GM18868 (cell line): ENCODE results near the gene TGFBI.

Source experiments
- ATAC-seq: cut with Tn5 transposase; IDR thresholded peaks from one replicate; pipeline ENCODE4 v1.9.1; 2021; ENCODE audit warnings: mild to moderate bottlenecking, moderate library complexity; ENCODE audit not compliant: unreplicated experiment

TGFBI gene

DNA sequence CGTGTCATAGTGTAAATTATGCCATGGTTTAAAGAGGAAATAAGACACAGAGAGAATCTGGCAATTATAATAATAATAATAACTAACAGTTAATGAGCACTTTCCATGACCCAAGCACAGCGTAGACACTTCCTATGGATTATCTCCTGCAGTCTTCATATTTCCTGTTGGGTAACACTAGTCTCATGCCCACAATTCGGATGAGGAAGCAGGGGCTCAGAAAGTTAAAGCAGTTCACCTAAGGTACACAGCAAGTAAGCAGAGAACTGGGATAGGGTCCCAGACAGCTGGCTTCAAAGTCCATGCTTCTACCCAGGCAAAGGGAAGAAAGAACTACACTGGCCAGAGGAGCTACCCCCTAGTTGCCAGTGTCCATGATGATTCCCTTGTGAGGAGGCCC, 27.9 kb upstream of the TGFBI start:
- no peak for ATAC-seq

DNA sequence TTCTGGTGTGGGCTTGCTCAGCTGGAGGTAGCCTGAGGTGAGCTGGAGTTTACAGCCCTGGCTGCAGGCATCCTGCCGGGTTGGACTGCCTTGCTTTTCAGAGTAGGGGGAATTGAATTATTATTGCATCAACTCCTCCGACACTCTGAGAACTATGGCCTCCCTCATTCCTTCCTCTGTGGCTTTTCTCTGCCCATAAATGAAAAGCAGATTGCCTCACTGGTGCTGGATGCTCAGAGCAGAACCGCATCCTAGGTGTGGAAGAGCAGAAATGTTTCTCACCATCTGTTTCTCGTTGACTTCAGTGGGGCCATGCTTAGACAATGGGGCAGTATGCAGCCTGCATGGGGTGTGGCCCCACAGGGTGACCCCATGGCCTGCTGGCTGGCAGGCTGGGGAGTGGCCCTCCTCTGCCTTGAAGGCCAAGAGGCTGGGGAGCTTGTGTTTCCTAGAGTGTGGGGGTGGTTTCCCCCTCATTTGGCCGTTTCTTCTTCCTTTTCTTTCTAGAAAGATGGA, 27.3 kb upstream of the TGFBI start:
- no peak for ATAC-seq

DNA sequence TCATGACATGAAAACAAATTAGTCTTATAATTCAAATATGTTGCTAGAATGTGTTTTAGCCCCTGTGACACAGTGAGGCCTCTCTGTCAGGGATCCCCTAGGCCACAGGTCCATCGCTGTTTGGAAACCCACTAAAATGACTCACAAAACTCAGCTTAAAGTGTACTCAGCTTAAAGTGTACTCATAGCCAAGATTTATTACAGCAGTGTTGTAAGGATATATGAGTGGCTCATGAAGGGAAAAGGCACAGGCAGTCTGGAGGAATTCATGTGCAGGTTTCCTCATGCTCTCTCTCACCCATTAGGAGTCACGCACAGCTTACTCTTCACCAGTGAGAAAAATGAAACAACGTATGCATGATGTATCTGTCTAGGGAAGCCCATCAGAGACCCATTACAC, 24.4 kb upstream of the TGFBI start:
- no peak for ATAC-seq

DNA sequence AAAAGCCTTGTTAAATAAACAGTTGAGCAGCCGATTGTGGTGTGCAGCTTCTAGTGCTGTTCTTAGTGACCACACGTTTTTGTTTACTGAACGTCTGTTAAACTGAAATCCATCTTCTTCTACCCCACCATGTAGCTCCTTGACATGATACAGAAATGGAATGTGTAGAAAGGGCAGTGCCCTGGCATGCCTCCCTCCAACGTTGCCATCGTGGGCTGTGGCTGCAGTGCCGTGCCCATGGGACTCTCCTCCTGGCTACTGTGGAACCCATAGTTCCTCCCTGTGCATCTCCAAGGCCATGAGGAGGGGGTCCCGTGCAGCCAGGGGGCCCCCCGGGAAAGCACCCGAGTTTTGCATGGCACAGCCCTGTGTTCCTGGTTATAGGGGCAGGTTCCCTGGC, 23.3 kb upstream of the TGFBI start:
- ATAC-seq = no peak

DNA sequence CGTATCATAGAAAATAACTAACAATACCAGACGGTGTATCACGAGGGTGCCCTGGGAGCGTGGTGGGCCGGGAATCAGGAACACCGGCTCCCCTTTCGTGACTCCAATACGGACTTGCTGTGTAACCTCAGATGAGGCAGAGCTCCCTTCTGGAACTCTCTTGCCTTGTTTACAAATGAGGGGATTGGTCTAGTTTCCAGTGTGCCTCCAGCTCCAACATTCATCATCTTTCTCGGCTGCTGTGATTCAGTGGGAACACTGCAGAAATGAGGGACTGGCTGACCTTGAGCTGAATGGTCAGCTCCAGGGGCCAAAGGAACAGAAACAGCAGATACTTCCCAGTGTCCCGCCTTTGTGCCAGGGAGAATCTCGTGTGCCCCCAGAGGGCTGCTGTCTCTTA, 22.6 kb upstream of the TGFBI start:
- ATAC-seq = no peak

DNA sequence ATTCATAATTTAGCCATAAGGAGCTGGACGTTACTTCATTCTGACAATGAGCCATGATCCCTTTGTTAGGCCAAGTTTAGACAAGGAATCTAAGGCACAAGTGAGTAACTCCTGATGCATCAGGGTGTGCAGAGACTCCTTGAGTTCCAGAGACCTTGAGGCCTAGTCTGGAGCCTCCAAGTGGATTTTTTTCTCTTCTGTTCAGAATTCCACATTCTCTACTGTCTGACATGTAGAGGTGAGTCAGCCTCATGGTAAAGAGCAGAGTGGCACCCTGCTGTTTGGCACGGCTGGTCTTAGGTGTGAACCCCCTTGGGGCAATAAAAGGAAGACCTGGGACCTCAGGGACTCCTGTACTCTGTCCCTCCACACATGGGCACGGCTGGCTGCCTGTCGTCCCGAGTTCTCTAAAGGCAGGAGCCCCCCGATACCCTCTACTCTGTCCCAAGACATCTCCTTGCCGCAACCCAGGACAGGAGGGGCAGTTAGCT, 22.0 kb upstream of the TGFBI start:
- ATAC-seq = no peak

DNA sequence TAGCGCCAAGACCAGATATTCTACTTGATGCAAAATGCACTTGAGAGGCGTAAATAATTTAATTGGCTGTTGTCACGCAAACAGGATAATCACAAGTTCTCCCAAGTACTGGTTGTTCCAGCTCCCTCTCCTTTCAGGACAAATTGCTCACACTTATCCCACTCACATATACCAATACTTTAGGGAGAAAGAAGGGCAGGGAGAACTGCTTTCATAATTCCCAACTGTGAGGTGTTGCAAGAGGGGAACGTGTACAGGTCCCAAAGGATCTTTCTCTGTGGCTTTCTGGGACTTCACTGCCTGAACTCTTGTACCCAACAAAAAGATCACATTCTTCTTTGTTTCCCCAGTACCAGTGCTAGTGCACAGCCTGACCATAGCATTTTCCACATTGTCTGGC, 21.5 kb upstream of the TGFBI start:
- ATAC-seq = no peak

DNA sequence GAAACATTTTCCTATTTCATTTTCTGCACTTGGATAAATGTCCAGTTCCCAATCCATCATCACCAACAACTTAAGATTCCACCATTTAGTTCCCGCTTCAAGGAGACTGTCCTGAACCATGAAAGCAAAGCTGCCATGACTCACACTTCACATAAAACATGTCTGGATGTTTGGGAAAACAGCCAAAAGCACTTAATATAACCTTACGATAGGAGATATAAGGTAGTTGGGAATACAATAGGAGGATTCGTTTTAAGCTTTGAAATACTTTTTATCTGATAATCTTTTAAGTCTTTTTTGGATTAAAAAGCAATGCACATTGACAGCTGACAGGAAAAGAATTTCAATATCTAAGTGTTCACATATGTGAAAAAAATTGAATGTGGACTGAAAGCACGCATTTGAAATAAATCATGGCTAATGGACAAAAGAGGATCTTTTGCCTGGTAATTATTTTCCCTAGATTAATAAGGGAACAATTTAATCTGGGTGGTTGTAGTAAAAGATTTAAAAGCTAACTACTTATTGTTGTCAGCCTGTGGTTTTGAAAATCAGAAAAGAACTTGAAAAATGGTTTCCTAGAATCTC, 17.3 kb upstream of the TGFBI start:
- no peak for ATAC-seq

DNA sequence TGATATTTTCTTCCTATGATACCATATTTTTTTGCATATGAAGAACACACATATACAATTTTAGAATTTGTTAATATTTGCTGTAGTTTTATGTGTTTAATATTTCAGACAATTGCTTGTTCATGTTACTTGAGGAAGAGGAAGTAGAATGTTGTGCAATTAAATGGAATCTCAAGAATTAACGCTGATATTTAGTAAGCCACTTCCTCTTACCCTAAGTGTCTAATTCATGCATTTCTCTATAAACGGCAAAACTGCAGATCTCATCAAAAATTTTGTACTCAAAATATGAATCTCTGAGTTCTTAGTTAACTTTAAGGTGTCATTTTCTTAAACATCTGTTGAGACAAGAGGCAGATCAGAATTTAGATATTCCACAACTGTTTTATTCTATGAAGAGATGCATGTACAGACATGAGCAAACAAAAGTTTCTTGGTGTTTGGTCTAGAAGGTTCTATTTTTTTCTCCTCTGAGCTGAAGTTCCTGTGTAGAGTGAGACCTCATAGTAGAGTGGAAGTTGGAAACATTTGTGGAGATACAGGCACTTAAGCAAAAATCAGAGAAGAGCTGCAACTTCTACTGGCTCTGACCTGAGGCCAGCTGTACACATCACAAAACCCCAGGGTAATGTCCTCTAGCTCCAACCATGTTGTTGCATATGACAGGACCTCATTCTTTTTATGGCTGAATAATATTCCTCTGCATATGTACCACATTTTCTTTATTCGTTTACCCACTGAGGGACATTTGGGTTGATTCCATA, 16.6 kb upstream of the TGFBI start:
- ATAC-seq = no peak

DNA sequence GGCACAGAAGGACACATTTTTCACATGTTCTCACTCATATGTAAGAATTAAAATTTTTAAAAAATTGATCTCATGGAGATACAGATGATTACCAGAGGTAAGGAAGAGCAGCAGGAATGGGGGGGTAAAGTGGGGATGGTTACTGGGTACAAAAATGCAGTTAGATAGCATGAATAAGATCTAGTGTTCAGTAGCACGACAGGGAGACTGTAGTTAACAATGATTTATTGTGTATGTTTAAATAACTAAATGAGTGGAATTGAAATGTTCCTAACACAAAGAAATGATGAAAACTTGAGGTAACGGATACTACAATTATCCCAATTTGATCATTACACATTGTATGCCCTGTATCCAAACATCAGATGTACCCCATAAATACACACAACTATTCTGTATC, 15.2 kb upstream of the TGFBI start:
- no peak for ATAC-seq

DNA sequence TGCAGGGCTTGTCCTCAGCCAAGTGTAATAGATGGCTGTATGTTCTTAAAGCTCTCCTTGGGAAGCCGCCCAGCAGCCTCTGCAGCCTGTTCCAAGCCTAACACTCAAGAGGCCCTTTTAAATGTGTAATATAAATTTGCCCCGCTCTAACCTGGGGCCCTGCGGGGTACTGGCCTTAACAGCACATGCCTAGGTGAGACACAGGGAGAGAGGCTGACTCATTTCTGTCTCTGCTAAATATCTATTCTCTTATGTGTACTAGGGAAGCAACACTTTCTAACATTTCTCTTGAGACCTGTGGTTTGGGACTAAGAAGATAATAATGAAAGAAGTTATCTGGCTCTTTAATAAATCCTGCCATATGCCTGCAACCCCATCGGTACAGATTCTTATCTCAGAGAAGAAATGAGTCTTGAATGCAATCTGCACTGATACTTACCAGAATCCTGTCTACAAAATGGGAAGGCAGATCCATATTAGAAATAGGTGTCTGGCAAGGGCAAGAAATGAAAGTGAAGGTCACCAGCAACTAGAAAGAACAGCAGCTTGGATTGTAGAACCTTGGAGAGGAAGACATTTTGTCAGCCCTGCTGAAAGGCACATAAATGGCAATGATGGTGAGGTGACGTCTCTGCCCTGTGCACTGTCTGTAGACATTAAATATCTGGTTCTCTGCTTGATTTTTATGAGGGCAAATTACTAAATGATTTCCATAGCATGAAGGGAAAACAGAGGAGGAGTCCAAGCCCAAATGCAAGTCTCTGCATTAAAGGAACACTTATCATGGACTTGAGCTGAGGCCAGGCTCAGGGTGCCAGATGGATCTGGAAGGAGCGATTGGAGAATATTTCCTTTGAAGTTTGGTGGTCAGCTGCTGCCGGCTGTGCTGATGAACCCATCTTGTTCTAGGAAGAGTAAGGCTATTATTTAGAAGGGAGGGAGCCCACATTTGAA, 14.5 kb upstream of the TGFBI start:
- ATAC-seq = peak; percentile 94

DNA sequence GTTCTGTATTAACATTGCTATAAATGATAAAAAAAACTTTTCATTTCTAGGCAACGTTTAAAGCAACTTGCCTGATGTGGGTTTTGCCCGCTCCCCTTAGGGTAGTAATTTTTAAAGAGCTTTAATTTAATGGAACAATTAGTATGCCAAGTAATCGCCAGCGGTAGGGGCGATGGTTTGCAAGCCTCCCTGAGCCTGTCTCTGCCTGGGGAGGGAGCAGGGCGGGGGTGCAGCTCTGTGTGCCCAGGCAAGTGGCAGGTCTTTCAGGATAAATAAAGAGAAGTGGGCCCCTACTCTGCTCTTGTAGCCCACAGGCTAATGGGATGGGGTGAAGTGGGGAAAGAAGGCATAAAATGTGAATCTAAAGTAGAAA, 13.8 kb upstream of the TGFBI start:
- no peak for ATAC-seq

DNA sequence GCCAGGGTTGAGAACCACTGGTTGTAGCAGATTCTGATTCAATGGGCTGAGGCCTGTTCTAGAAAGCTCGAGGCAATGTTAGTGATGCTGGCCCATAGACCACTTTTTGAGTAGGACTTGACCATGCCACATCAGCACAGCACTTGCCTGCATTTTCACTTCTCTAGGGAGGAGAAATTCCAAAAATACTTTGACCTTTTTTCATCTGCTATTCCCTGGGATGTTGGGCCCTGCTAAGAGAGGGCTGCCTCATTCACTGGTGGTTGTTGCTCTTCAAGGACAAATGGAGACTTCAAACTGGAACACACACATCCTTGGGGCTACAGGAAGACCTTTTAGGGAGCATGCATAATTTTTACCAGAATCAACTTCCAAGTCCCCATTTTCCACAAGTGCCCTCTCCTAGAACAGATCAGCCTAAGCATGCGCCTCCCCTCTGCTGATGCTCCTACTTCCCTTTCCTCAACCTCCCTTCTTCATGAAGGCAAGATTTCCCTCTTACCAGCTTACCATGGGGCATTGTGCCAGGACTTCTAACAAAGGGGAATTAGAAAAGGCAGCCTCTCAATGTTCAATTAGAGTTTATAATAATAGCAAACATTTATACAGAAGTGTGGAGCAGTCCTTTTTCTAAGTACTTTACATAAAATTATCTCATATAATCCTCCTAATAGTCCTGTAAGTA, 12.7 kb upstream of the TGFBI start:
- no peak for ATAC-seq

DNA sequence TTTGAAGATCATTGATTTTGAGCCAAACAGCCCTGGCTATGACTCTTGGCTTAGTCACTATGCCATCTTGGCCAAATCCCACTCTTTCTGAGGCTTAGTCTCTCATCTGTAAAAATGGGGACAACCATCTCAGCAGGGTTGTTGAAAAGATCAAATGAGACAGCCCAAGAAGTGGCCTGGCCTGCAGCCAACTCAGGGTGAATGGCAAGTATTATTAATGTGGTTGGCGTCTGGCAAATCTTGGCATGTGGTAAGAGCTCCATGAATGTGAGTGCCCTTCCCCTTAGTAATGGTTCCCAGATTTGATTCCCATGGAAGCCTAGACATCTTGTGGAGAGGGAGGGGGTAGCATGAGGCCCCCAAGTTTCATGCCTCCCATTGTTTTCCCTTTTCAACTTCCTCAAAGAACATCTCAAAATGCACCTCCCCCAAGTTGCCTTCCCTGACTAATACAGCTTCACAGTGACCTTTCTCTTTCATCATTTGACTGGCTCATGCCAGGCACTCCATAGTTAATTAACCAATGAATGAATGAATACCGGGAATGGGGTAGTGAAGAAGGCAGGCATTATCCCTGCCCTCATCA, 11.8 kb upstream of the TGFBI start:
- no peak for ATAC-seq

DNA sequence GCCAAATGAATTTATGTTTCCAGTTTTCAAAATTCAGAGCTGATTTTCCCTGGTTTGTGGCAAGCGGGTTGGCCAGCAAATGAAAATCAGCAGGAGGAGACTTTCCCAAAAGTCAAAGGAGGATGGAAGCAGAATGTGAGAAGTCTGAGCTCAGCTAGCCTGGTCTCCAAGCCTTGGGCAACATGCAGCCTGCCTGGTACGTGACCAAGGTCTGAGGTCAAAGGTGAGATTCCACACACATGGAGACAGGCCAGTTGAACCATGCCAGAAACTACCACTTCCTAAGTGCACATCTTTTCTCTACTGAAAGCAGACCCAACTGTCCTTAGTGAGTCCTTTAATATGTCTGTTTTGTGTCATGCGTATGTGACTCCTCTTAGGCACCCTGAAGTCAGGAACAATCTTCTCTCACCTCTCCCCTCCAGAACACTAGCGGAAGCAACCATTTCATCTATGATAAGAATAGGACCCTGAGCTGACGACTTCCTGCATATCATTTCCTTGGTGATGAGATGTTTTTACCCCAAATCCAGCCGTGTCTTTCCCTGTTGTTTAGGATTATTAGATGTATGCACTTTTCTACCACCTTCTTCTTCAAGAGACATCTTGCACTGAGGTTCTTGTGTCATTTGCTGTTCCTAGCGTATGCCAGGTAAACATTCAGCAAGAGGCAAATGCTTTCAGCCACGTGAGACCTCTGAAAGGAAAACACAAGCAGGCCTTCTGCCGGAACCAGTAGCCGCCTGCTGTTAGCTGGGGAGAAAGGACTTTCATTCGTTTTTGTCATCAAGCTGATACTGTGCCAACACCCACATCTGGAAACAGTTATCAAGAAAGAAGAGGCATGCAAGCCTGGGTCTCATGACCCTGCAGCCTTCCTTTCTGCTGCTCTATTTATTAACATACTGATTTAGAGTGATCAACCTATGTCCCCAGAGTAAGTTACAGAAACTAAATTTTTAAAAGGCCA, 9.7 kb upstream of the TGFBI start:
- no peak for ATAC-seq

DNA sequence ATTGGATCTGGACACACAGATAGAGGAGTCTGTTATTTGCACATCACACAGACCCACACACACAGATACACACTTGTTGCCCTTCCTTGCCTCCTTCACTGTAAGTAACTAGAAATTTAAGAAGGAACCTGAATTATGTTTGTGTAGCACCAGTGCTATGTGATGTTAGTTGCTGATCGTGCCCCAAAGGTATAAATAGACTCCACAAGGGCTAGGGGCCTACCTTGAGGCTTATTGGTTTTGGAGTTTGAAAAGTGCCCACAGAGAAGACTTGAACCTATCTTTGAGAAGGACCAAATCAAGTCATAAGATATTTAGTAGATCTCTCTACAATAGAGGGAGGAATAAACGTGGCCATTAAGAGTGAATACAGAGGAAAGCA, 8.8 kb upstream of the TGFBI start:
- ATAC-seq = peak; percentile 32

DNA sequence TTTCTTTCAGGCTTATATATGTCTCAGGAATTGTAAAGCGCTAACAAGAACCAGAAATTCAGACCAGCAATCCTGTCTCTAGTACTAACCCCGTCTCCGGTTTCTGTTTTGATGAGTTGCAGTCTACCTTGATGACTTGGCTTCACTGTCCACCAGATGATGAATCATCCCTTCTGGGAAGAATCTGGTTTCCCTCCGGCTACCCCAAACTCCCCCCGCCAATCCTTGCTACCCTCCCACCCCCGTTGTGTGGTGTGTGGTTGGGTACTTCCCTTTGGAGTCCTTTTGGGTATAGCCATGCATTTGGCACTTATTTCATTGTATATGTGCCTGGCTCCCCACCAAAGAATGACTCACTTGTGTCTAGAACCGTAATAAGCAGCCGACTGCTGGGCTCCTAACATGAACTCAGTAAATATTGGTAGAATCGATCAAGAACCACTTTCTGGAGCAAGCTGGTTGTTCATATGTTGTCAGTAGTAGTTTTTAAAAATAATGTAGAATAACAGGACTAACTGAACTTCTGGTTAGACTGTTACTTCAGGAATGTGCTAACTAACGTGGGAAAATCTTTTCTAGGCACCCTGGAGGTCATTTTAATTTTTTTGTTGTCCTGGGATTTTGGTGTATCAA, 8.3 kb upstream of the TGFBI start:
- peak; percentile 72 for ATAC-seq

DNA sequence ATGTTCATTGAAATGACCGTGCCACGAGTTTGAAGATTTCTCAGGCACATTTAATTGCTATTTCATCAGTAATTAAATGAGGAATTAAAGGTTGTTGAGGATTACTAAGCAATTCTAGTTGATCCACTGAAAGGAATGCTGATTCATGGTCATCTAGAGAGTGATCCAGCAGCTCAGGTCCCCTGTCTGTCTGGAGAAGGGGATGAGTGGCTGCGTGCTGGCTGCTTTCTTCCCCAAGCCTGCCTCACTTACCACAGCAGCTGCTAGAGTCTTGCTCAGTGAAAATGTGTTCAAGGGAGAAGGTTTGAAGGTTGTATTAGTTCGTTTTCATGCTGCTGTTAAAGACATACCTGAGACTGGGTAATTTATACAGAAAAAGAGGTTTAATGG, 7.8 kb upstream of the TGFBI start:
- ATAC-seq = no peak

DNA sequence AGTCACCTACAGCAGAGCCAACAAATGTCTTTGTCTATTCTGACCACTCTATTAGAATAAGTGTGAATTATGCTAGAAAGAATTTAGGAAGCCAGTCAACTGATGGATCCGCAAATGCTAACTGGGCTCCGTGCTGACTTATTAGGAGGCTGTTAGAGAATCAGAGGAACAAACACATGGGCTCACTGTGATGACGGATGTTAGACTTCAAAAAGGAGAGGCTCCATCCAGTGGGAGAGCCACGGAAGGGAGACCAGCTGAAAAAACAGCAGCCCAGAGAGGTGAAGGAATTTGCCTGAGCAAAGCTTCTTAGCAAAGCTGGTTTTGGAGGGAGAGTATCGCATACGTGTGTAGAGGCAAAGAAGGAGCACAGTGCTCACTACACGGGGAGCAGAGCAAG, 5.8 kb upstream of the TGFBI start:
- no peak for ATAC-seq
